DOHH2 (cell line): ENCODE results near the gene IPO11.

Source experiments
- CTCF ChIP-seq: fragments of 200-600 bp; sonication (generic); IDR thresholded peaks from one replicate; pipeline ENCODE4 v1.5.1; 2014; ENCODE audit warnings: antibody characterized with exemption, mild to moderate bottlenecking, low read depth, low read length; ENCODE audit not compliant: poor library complexity, severe bottlenecking
- EZH2phosphoT487 ChIP-seq: fragments of 200-600 bp; sonication (generic); IDR thresholded peaks from 2 replicates; pipeline ENCODE4 v1.6.1; 2017; ENCODE audit warnings: borderline replicate concordance, mild to moderate bottlenecking, antibody characterized with exemption, low read length, moderate library complexity, mixed read lengths

GRCh38 chr5:62568143-62568542 is 155.6 kb downstream of the IPO11 start:
- no peak for TF ChIP-seq CTCF
- TF ChIP-seq EZH2phosphoT487 = no peak
